ENCODE measurements around the gene ANKRD44.

Gene ANKRD44

GRCh38 chr2:197195518-197195917 lies 115.1 kb downstream of the ANKRD44 start:
- Histone ChIP-seq H3K4me3 (no peak overlapping the region), H4K20me1 (no peaks in the 10 kb centered on the region), H3K27me3 (no peaks in the 10 kb centered on the region), H3K9me3 (no peaks in the 10 kb centered on the region), H3K9ac (no peak overlapping the region), H3K36me3 (no peaks in the 10 kb centered on the region), H3K27ac (no peak overlapping the region), H3K4me1 (peaks cover 28% of the 10 kb centered on the region), H3K4me2 (no peak overlapping the region)
- TF ChIP-seq Cebpa-rat (IDR thresholded peaks at IDR 0.05): no peak

GRCh38 chr2:197191940-197192322 lies 118.6 kb downstream of the ANKRD44 start:
- Histone ChIP-seq H3K4me2 (no peak overlapping the region), H3K9ac (no peak overlapping the region), H3K27me3 (no peaks in the 10 kb centered on the region), H3K4me3 (no peak overlapping the region), H3K4me1 (no peaks in the 10 kb centered on the region), H3K9me3 (no peaks in the 10 kb centered on the region), H3K36me3 (no peaks in the 10 kb centered on the region), H4K20me1 (no peaks in the 10 kb centered on the region), H3K27ac (no peak overlapping the region)
- TF ChIP-seq Cebpa-rat (IDR thresholded peaks at IDR 0.05): no peak

- Histone ChIP-seq H3K4me1 (no peaks in the 10 kb centered on the region), H3K27ac (no peak overlapping the region), H3K9ac (no peak overlapping the region), H3K27me3 (no peaks in the 10 kb centered on the region), H3K4me3 (no peak overlapping the region), H3K4me2 (no peak overlapping the region), H4K20me1 (no peaks in the 10 kb centered on the region), H3K36me3 (no peaks in the 10 kb centered on the region), H3K9me3 (no peaks in the 10 kb centered on the region)
- no peak for TF ChIP-seq Cebpa-rat (IDR thresholded peaks at IDR 0.05)
These were observed 119.2 kb downstream of the ANKRD44 start for GRCh38 chr2:197191177-197191939.

- TF ChIP-seq Cebpa-rat (IDR thresholded peaks at IDR 0.05): no peak
- H3K4me2 ChIP-seq: no peak overlapping the region
- H3K4me1 ChIP-seq: no peaks in the 10 kb centered on the region
- no peaks in the 10 kb centered on the region for H3K36me3 ChIP-seq
- no peak overlapping the region for H3K9ac ChIP-seq
- no peaks in the 10 kb centered on the region for H3K9me3 ChIP-seq
- no peak overlapping the region for H3K27ac ChIP-seq
- no peak overlapping the region for H3K4me3 ChIP-seq
- no peaks in the 10 kb centered on the region for H4K20me1 ChIP-seq
- H3K27me3 ChIP-seq: no peaks in the 10 kb centered on the region
These were observed 120.5 kb downstream of the ANKRD44 start for GRCh38 chr2:197190100-197190432.

- Histone ChIP-seq H3K9me3 (no peaks in the 10 kb centered on the region), H3K9ac (no peak overlapping the region), H4K20me1 (no peaks in the 10 kb centered on the region), H3K4me2 (no peak overlapping the region), H3K4me3 (no peak overlapping the region), H3K4me1 (no peaks in the 10 kb centered on the region), H3K27ac (no peak overlapping the region), H3K27me3 (no peaks in the 10 kb centered on the region), H3K36me3 (no peaks in the 10 kb centered on the region)
- TF ChIP-seq Cebpa-rat (IDR thresholded peaks at IDR 0.05): no peak
These were observed 121.0 kb downstream of the ANKRD44 start for GRCh38 chr2:197189426-197190099.

- no peak overlapping the region for H3K27ac ChIP-seq
- H3K4me2 ChIP-seq: no peak overlapping the region
- no peak overlapping the region for H3K9ac ChIP-seq
- no peak overlapping the region for H3K4me3 ChIP-seq
- no peaks in the 10 kb centered on the region for H3K4me1 ChIP-seq
- TF ChIP-seq Cebpa-rat (IDR thresholded peaks at IDR 0.05): no peak
- no peaks in the 10 kb centered on the region for H4K20me1 ChIP-seq
- H3K27me3 ChIP-seq: no peaks in the 10 kb centered on the region
- H3K9me3 ChIP-seq: no peaks in the 10 kb centered on the region
- no peaks in the 10 kb centered on the region for H3K36me3 ChIP-seq
These were observed 124.9 kb downstream of the ANKRD44 start for GRCh38 chr2:197185676-197186075.

- no peaks in the 10 kb centered on the region for H3K27me3 ChIP-seq
- no peak for TF ChIP-seq Cebpa-rat (IDR thresholded peaks at IDR 0.05)
- H4K20me1 ChIP-seq: no peaks in the 10 kb centered on the region
- H3K4me3 ChIP-seq: no peak overlapping the region
- no peak overlapping the region for H3K9ac ChIP-seq
- no peaks in the 10 kb centered on the region for H3K4me1 ChIP-seq
- H3K4me2 ChIP-seq: no peak overlapping the region
- H3K27ac ChIP-seq: no peak overlapping the region
- H3K36me3 ChIP-seq: no peaks in the 10 kb centered on the region
- H3K9me3 ChIP-seq: no peaks in the 10 kb centered on the region
These were observed 125.5 kb downstream of the ANKRD44 start for GRCh38 chr2:197184959-197185586.

- no peak for TF ChIP-seq Cebpa-rat (IDR thresholded peaks at IDR 0.05)
- H3K36me3 ChIP-seq: no peaks in the 10 kb centered on the region
These were observed 127.2 kb downstream of the ANKRD44 start for GRCh38 chr2:197183355-197183754.

GRCh38 chr2:197182668-197183067 lies 127.9 kb downstream of the ANKRD44 start:
- no peaks in the 10 kb centered on the region for H3K9me3 ChIP-seq
- H3K27me3 ChIP-seq: no peaks in the 10 kb centered on the region
- H3K9ac ChIP-seq: no peak overlapping the region
- H3K4me1 ChIP-seq: no peaks in the 10 kb centered on the region
- H3K4me3 ChIP-seq: no peak overlapping the region
- H3K4me2 ChIP-seq: no peak overlapping the region
- no peak overlapping the region for H3K27ac ChIP-seq
- no peak for TF ChIP-seq Cebpa-rat (IDR thresholded peaks at IDR 0.05)
- no peaks in the 10 kb centered on the region for H4K20me1 ChIP-seq
- H3K36me3 ChIP-seq: no peaks in the 10 kb centered on the region

More at GRCh38 chr2:197183355-197183754, 127.2 kb downstream of the ANKRD44 start:
- H3K27me3 ChIP-seq: no peaks in the 10 kb centered on the region
- H3K4me2 ChIP-seq: no peak overlapping the region
- no peak overlapping the region for H3K4me3 ChIP-seq
- H3K27ac ChIP-seq: no peak overlapping the region
- no peak overlapping the region for H3K9ac ChIP-seq
- H3K4me1 ChIP-seq: no peaks in the 10 kb centered on the region
- H3K9me3 ChIP-seq: no peaks in the 10 kb centered on the region
- H4K20me1 ChIP-seq: no peaks in the 10 kb centered on the region

GRCh38 chr2:197181491-197181890 lies 129.1 kb downstream of the ANKRD44 start:
- H3K36me3 ChIP-seq: no peaks in the 10 kb centered on the region
- no peak overlapping the region for H3K4me3 ChIP-seq
- no peak overlapping the region for H3K9ac ChIP-seq
- no peak for TF ChIP-seq Cebpa-rat (IDR thresholded peaks at IDR 0.05)
- no peaks in the 10 kb centered on the region for H3K4me1 ChIP-seq
- H3K4me2 ChIP-seq: no peak overlapping the region
- no peaks in the 10 kb centered on the region for H3K27me3 ChIP-seq
- H3K9me3 ChIP-seq: no peaks in the 10 kb centered on the region
- no peak overlapping the region for H3K27ac ChIP-seq
- H4K20me1 ChIP-seq: no peaks in the 10 kb centered on the region

All from BLaER1 (cell line).